ENCODE data around the gene IRF9. TPM values are rescaled to one million over a fixed set of nuclear protein-coding genes. Genes with fewer than 3 reads are reported as not detected.

The IRF9 gene
- 22.3 and 67.3 TPM in 2 replicates for total RNA-seq

GRCh38 chr14:24160850-24161804 lies at the start of gene IRF9:
TSS of gene IRF9 (plus strand) at chr14:24161265. CDS start at chr14:24162145, 880 bp downstream.

GRCh38 chr14:24114532-24115421 lies 46.3 kb upstream of the IRF9 start, which contains the start of the genes DCAF11 and NRL:
TSS of gene DCAF11 (plus strand) at chr14:24114777. CDS start at chr14:24115595, 818 bp downstream.
TSS of gene NRL (minus strand) at chr14:24114949. CDS start at chr14:24082848, 32,101 bp downstream.

GRCh38 chr14:24130380-24130716 lies 30.7 kb upstream of the IRF9 start, which contains the start of gene FITM1:
TSS of gene FITM1 (plus strand) at chr14:24130659. CDS start at chr14:24131564, 905 bp downstream.

GRCh38 chr14:24135834-24136683 lies 25.0 kb upstream of the IRF9 start, which contains the start of gene PSME1:
TSS of gene PSME1 (plus strand) at chr14:24136194. CDS start at chr14:24136263, 69 bp downstream.

GRCh38 chr14:24141097-24141880 lies 19.8 kb upstream of the IRF9 start, which contains the start of gene EMC9:
TSS of gene EMC9 (minus strand) at chr14:24141591. CDS start at chr14:24141304, 287 bp downstream.

GRCh38 chr14:24146453-24146977 lies 14.6 kb upstream of the IRF9 start, which contains the start of gene PSME2:
TSS of gene PSME2 (minus strand) at chr14:24146610. CDS start at chr14:24146581, 29 bp downstream.

GRCh38 chr14:24146978-24147760 lies 13.9 kb upstream of the IRF9 start, which contains the start of gene RNF31:
TSS of gene RNF31 (plus strand) at chr14:24147498. CDS start at chr14:24147699, 201 bp downstream.

GRCh38 chr14:24171422-24172260 lies 10.6 kb downstream of the IRF9 start, which contains the start of gene REC8:
TSS of gene REC8 (plus strand) at chr14:24172080. CDS start at chr14:24172553, 473 bp downstream.

GRCh38 chr14:24188251-24189058 lies 27.4 kb downstream of the IRF9 start, which contains the start of gene IPO4:
TSS of gene IPO4 (minus strand) at chr14:24188816. CDS start at chr14:24188787, 29 bp downstream.

GRCh38 chr14:24195186-24196070 lies 34.4 kb downstream of the IRF9 start, which contains the start of gene TM9SF1:
TSS of gene TM9SF1 (minus strand) at chr14:24195441. CDS start at chr14:24195019, 422 bp downstream.

GRCh38 chr14:24212924-24213865 lies 52.1 kb downstream of the IRF9 start, which contains the start of gene CHMP4A:
TSS of gene CHMP4A (minus strand) at chr14:24213488. CDS start at chr14:24213439, 49 bp downstream.

GRCh38 chr14:24215495-24216344 lies 54.7 kb downstream of the IRF9 start, which contains the start of gene MDP1:
TSS of gene MDP1 (minus strand) at chr14:24216066. CDS start at chr14:24215955, 111 bp downstream.

